Activated gamma-delta T cell (primary cell): ENCODE data around the gene CHTOP.

ENCODE experiments used
- DNase-seq: peaks from one replicate; lab custom pipeline; 2025; lab: John Stamatoyannopoulos, UW

Gene CHTOP

GRCh38 chr1:153685544-153686340 lies 51.9 kb downstream of the CHTOP start:
- no peak for DNase-seq

GRCh38 chr1:153687346-153688125 lies 53.7 kb downstream of the CHTOP start:
- no peak for DNase-seq

- DNase-seq = no peak
Observed at GRCh38 chr1:153688276-153688675, 54.4 kb downstream of the CHTOP start.

GRCh38 chr1:153688736-153689328 lies 55.0 kb downstream of the CHTOP start:
- DNase-seq = no peak

GRCh38 chr1:153693466-153693865 lies 59.6 kb downstream of the CHTOP start:
- DNase-seq = no peak
